K562 (cell line): ENCODE measurements around the gene HOXC10. TPM values are rescaled to one million over a fixed set of nuclear protein-coding genes. Genes with fewer than 3 reads are reported as not detected.

Experiments used
- AFF1 ChIP-seq, 2 experiments: fragments of 450-650 bp; IDR thresholded peaks; 2 replicates each; pipeline ENCODE4 v1.6.1; 2018; ENCODE audit warnings: mild to moderate bottlenecking in 2 of 2, low read depth in 1 of 2; ENCODE audit not compliant: partially characterized antibody in 2 of 2
- BACH1 ChIP-seq: fragments of 200-800 bp; sonication (Bioruptor generic); IDR thresholded peaks from 2 replicates; pipeline ENCODE4 v1.6.1; 2016; ENCODE audit warnings: missing genetic modification characterization, missing compliant biosample characterization
- BCOR ChIP-seq: fragments of 450-650 bp; IDR thresholded peaks from 2 replicates; pipeline ENCODE4 v1.6.1; 2016
- CLOCK ChIP-seq: fragments of 250-450 bp; sonication (Bioruptor Pico); IDR thresholded peaks from 2 replicates; pipeline ENCODE4 v1.4.0; 2020; ENCODE audit warnings: mild to moderate bottlenecking, moderate library complexity, borderline replicate concordance
- E2F1 ChIP-seq: sonication (generic); formaldehyde crosslinking; IDR thresholded peaks from 2 replicates; pipeline ENCODE4 v1.8.1; 2023; ENCODE audit warnings: mild to moderate bottlenecking, missing genetic modification reagents, moderate library complexity
- HMGN3 ChIP-seq: IDR thresholded peaks from 2 replicates; pipeline ENCODE4 v1.6.1; 2011; ENCODE audit warnings: borderline replicate concordance, low read depth, mild to moderate bottlenecking, mixed read lengths, low read length; ENCODE audit not compliant: insufficient read length; ENCODE audit errors: extremely low read depth
- KDM4B ChIP-seq, 2 experiments: fragments of 450-650 bp in 1 of 2; sonication (generic) in 1 of 2; IDR thresholded peaks; 2 replicates each; pipeline ENCODE4 v1.6.1; 2016 to 2017; ENCODE audit warnings: borderline replicate concordance in 2 of 2, antibody characterized with exemption in 1 of 2, low read depth in 1 of 2, mild to moderate bottlenecking in 1 of 2
- PHF20 ChIP-seq: fragments of 450-650 bp; IDR thresholded peaks from 2 replicates; pipeline ENCODE4 v1.6.1; 2018; ENCODE audit not compliant: partially characterized antibody
- SMC3 ChIP-seq: conservative IDR thresholded peaks from 2 replicates; pipeline ENCODE4 v1.6.1; 2011; ENCODE audit warnings: low read depth, low read length, improper control_type of control experiment; ENCODE audit not compliant: insufficient read depth
- TBL1XR1 ChIP-seq, 2 experiments: IDR thresholded peaks; 2 replicates each; pipeline ENCODE4 v1.6.1; 2012; ENCODE audit warnings: improper control_type of control experiment in 2 of 2, low read length in 2 of 2, mild to moderate bottlenecking in 1 of 2
- polyA plus RNA-seq, 8 experiments: library from polyadenylated mRNA; depleted of rRNA in 4 of 8; stranded (reverse) in 5 of 8; unstranded in 3 of 8; fragments of >200 nt; fragmentation: Nextera tagmentation in 2 of 8; fragmentation: Illumina TruSeq in 1 of 8; extraction: Ambion mirVana in 2 of 8; extraction: Trizol in 1 of 8; gene quantifications; 2 replicates each; pipeline versions ENCODE4 v1.2.1 to v1.2.3, GENCODE V29; 2011 to 2014; ENCODE audit warnings: inconsistent platforms in 1 of 8, missing spikeins in 1 of 8
- total RNA-seq, 7 experiments: library from RNA; depleted of rRNA in 6 of 7; stranded (reverse); fragments of >200 nt in 6 of 7; fragmentation: Illumina TruSeq in 2 of 7; extraction: Trizol in 2 of 7; gene quantifications; 2 replicates each; pipeline versions ENCODE4 v1.2.1 to v1.2.3, GENCODE V29; 2011 to 2021; ENCODE audit warnings: low replicate concordance in 1 of 7

Gene HOXC10
- total and polyA plus RNA-seq, 9 of the 15 experiments (the other 6 are each of a cell fraction or from before 2014, with no cell fraction given): 0.13 to 0.77 (median 0.35) TPM; not detected in 2

- TF ChIP-seq AFF1 (IDR thresholded peaks at IDR 0.05; ENCODE audit: low read depth in 1 of 2, partially characterized antibody in 2 of 2): no peak
- TF ChIP-seq KDM4B (IDR thresholded peaks at IDR 0.05; ENCODE audit: borderline replicate concordance in 2 of 2, low read depth in 1 of 2): no peak
- no peak for TF ChIP-seq TBL1XR1 (IDR thresholded peaks at IDR 0.05; ENCODE audit: low read length in 2 of 2)
- no peak for TF ChIP-seq CLOCK
- no peak for TF ChIP-seq E2F1
- no peak for TF ChIP-seq HMGN3
- no peak for TF ChIP-seq PHF20
- no peak for TF ChIP-seq BCOR
- TF ChIP-seq BACH1 (tag): no peak
- no peak for TF ChIP-seq SMC3
Measured at GRCh38 chr12:53944907-53945847, 39.8 kb upstream of the HOXC10 start (continued).
